ENCODE measurements around the gene AHSG.

The AHSG gene

DNA sequence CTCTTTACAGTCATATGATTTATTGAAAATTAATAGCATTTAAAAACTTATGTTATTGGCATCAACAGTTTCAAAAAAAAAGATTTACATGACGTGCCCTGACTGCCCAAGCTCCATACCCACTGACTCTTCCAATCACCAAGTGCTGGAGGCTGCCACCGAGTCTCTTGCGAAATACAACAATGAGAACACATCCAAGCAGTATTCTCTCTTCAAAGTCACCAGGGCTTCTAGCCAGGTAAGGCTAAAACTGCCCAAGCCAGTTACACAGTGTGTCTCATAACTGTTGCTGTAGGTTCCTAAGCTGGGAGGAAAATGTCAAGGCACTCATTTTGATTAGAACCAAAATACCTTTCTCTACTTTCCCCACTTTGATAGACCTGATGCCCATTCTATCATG lies 31.8 kb downstream of the AHSG start:
- no peak for FAIRE-seq

DNA sequence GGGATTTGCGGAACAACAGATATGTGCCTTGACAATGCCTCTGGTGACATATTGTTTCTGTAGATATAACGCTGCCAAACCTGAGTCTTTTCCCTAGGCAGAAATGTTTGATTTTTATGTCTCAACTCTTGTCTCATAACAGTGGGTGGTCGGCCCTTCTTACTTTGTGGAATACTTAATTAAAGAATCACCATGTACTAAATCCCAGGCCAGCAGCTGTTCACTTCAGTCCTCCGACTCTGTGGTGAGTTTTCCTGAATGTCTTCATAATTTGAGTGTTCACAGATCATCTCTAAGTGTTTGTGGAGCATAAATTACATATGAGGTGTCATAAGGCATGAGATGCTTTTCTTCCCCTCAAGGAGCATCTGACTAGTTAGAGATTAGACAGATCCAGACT lies 33.2 kb downstream of the AHSG start:
- FAIRE-seq: no peak

DNA sequence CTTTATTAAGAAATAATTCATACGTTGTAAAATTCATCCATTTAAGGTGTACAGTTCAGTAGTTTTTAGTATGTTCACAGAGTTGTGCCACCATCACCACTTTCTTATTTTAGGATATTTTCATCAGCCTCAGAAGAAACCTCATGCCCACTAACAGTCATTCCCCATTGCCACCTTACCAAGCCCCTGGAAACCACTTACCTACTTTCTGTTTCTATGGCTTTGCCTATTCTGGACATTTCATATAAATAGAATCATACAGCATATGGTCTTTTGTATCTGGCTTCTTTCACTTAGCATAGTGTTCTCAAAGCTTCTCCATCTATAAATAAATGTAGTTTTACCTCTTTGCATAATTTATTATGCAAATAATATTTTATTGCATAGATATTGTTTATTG lies 34.0 kb downstream of the AHSG start:
- FAIRE-seq: no peak

DNA sequence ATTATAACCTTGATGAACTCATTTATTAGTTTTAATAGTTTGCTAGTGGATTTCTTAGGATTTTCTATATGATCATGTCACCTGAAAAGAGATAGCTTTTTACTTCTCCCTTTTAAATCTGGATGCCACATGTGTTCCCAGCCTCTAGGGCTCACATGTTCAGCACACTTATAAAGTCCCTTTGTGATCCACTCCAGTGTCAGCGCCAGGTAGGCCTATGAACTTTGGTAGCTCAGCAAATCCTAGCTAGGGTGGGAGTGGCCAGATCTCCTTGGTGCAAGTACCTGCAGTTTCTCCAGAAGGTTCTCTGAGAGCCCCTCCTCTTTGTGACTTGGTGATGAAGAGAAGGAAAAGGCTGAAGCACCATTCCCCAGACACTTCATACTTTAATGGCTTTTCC lies 36.0 kb downstream of the AHSG start:
- FAIRE-seq: no peak

DNA sequence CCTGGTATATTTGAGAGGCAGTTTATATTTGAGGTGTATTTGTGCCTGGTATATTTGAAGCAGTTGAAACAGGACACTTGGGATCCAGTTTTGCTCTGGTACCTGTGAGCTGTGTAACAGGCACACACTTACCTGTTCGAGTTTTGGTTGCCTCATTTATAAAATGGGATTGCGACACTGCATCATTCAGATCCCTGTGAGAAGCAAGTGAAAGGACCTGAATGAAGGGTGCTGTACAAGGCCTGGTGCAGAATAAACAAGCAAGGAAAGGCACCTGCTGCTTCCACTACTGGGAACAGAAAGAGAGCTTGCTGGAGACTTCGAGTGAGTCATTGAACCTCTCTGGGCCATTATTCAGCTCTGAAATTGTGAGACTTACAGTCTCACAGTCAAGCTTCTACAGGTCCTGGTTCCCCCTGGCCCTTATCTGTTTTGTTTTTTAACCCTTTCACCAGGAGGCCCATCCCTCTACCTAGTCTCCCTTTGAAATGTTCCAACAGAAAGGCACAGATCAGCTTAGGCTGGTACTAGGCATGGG lies 38.9 kb downstream of the AHSG start:
- FAIRE-seq: no peak

DNA sequence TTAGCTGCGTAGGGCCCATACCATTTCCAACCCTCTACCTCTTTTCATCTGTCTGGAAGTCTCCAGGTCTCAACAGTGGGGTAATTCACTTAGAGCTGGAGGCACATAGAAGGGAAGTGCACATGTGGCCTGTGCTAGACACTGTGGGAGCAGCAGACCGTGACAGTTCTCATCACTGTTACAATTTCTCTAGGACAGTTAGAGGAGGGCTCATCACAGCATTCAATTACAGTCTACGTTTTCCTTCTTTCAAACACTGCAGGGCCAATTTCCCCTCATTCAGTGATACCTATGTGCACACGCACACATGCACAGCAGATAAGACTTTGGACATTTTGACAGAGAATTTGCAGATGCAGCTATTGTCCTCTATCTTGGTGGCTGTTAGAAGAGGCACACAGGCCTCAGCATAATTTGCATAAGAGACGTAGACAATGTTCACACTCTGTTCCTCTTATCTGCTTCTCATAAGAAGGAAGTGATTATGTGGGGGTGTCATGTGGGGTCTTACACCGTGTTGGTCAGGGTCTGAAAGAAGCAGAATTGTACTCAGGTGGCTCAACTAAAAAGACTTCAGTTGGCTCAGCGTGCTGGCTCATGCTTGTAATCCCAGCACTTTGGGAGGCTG lies 40.3 kb downstream of the AHSG start:
- FAIRE-seq: no peak

DNA sequence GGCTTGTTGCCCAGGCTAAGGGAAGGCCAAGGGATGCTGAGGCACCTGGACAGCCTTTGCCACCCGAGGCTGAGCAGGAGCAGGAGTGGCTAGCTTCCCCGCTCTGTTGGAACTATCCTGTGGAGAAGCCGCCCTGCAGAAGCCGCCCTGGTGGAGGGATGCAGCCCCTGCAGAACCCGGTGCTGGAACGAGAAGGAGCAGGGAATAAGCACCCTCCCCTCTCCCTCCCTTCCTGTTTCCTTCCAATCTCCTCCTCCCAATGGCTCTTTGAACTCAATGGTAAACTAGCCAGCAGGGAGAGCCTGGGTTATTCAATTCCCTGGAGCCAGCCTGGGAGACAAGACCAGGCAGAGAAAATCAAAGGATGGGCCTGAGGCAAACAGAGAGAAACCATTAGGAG lies 41.1 kb downstream of the AHSG start:
- FAIRE-seq: no peak

DNA sequence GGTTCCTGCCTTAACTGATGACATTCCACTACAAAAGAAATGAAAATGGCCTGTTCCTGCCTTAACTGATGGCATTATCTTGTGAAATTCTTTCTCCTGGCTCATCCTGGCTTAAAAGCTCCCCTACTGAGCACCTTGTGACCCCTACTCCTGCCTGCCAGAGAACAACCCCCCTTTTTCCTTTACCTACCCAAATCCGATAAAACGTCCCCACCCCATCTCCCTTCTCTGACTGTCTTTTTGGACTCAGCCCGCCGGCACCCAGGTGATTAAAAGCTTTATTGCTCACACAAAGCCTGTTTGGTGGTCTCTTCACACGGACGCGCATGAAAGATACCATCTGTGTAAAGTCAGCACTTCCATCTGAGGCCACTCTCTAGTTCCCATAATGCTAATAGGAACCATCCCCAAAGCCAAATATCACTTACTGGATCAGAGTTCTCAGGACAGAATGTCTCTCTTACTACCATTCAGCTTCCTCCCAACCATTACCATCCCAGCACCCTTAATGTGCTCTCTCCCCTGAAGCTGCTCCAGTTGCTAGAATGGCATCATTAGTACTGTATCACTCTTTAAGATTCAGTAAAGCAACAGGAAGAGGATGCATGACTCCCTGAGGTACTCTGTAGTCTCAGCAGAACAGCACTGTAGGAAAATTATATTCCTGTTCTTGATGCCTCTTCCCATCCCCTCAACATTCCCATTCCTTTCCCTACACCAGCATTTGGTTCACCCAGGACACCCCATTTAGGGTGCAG lies 50.7 kb downstream of the AHSG start:
- FAIRE-seq: no peak

DNA sequence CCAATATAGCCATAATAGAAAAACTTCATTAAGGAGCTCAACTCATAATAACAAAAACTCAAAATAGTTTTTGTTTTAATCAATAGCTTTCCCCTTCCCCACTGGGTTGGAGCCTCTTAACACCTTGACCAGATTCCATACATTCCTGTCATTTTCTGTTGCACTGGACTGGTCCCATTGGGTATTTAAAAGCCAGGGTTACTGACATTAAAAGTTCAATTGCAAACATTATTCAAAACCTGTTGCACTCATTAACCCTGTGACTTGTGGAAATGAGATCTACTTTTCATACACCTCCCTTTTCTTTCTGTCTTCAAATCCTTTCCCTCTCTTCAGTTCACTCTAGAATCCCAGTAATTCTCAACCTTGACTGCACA lies 51.2 kb downstream of the AHSG start:
- FAIRE-seq: no peak

DNA sequence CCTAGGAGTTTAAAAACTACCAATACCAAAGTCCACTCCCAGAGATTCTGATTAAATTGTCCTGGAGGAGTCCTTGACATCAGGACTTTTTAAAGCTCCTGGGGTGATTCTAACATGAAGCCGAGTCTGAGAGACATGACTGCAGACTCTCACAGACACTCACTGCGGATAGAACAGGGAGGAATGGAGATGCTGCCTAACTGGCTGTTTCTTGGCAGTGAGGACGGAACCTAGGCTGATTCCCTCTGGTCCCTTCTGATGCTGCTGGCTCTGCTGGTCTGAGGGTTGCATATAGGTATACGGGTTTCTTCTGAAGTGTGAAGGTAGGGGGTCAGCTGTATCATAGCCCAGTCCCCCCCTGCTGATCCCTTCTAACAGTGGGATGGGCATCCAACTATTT lies 51.6 kb downstream of the AHSG start:
- no peak for FAIRE-seq

DNA sequence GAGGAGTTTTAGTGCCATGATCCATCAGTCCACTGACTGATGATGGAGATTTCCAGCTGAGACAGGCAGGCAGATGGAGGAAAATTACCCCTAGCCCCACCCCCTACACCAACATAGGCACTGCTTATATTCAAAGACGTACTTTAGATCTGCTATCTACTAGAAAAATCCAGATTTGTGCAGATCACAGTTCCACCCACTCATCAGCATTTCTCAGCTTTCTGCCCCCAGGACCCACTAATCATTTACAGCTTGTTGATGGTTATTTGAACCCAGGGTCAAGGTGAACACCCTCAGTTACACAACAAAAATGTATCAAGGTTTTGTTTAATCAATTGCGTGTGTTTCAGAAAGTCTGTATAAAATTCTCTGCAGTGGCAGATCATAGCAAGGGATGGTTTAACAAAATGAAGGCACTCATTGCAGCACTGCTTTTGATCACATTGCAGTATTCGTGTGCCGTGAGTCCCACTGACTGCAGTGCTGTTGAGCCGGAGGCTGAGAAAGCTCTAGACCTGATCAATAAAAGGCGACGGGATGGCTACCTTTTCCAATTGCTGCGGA lies 52.8 kb downstream of the AHSG start, which contains the start of gene HRG:
TSS of gene HRG (plus strand) at position 390 of the 564 bp plus-strand sequence. CDS start at position 408, 18 bp downstream.
- FAIRE-seq: no peak

DNA sequence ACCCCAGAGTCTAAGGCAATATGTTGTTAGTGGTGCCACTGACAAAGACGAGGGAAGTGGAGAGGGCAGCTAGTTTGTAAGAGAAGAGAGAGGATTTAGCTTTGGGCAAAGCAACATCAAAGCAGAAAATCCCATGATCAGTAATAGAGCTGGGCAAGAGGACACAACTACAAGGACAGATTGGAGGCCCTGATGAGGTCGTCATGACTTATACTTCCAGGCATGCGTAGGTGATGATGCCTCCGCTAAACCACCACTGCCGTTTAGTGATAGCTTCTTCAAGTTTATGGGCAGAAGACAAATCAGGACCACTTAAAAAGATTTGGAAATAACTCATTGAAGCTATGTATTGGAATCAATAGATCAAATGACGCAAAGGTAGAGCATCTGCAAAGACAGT lies 55.6 kb downstream of the AHSG start:
- FAIRE-seq: no peak

DNA sequence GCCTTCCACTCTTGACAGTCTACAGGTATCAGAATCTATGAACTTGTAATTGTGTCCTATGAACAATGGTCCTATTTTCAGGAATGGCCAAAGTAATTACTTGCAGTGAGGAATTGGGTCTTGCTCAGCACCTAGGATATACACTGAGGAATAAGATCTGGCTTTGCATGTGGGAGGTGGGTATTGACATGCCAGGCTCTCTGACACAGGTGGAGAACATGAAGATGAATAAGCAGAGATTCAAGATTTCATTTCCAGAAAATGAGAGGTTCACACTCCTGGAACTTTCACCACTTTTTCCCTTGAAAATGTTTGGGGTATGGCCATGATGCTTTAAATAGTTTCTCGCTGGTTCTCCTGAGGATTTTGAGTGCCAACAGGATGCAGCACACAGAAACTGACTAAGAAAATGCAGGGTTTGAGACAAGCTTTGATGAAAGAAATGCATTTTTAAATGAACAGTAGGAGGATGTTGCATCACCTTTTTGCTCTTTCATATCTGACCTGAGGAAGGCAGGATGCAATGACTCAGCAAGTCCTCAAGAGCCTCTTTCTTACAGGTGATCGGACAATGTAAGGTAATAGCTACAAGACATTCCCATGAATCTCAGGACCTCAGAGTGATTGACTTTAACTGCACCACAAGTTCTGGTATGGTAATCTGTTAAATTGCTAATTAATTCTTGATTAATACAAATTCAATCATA lies 56.7 kb downstream of the AHSG start:
- FAIRE-seq: no peak

DNA sequence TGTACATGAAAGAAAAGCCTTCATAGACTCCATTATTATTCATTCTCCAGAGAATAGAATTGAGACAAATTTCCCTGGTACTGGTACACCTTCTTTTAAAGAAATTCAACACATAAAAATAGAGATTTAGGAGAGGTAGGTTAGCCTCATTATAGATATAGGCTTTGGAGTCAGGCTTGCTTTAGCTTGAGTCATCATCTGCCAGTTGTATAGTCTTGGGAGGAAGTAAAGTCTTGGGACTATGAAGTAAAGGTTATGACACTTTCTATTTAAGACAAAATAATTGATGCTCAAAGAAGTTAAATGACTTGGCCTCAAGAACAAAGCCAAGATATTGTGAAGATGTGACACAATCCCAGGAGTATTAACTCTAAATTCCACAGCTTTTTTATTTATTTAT lies 57.3 kb downstream of the AHSG start:
- FAIRE-seq: no peak

All from colon (tissue), 2 donors.